ENCODE results near the gene CYB5RL.

Gene CYB5RL

DNA sequence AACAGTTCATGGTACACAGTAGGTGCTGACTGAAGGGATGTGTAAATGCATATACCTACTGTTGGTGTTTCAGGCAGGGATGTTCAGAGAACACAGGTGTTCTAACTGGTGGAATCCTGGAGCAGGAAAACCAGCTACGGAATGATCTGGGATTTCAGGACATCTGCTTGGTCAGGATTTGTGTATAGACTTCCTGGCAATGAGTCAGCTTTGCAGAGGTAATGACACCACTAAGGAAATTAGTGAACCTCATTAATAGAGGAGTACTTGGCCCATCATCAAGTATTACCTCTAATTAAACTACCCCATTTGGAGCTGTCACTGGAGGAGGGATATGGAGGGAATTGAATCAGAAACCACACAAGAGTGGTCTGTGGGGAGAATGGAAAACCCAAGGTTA, 7.5 kb upstream of the CYB5RL start:
- no peak for TF ChIP-seq CTCF (IDR thresholded peaks at IDR 0.05; ENCODE audit: insufficient read depth, missing control alignments)
- no peak for FAIRE-seq
- no peak for DNase-seq (ENCODE audit: insufficient read length, low spot score)

DNA sequence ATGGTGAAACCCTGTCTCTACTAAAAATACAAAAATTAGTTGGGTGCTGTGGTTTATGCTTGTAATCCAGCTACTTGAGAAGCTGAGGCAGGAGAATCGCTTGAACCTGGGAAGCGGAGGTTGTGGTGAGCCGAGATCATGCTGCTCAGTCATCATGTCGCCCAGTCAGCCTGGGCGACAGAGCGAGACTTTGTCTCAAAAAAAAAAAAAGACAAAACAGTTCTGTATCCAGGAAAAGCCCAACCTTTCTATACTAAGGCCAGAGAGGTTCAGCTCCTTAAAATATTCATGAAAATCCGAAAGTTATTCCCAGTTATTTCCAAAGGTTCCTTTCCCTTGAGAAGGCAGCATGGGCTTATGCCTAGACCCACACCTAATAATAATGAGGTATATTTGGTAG, 4.4 kb upstream of the CYB5RL start:
- FAIRE-seq (no peak), DNase-seq (ENCODE audit: insufficient read length, low spot score) (no peak)
- no peak for TF ChIP-seq CTCF (IDR thresholded peaks at IDR 0.05; ENCODE audit: insufficient read depth, missing control alignments)

- no peak for TF ChIP-seq CTCF (IDR thresholded peaks at IDR 0.05; ENCODE audit: insufficient read depth, missing control alignments)
- no peak for FAIRE-seq
- DNase-seq (ENCODE audit: insufficient read length, low spot score) = no peak
These were observed 728 bp upstream of the CYB5RL start for GRCh38 chr1:54200519-54200997.

GRCh38 chr1:54199151-54199764, 572 bp downstream of the CYB5RL start:
- no peak for DNase-seq (ENCODE audit: insufficient read length, low spot score)
- TF ChIP-seq CTCF (IDR thresholded peaks at IDR 0.05; ENCODE audit: insufficient read depth, missing control alignments) = no peak
- FAIRE-seq = no peak

DNA sequence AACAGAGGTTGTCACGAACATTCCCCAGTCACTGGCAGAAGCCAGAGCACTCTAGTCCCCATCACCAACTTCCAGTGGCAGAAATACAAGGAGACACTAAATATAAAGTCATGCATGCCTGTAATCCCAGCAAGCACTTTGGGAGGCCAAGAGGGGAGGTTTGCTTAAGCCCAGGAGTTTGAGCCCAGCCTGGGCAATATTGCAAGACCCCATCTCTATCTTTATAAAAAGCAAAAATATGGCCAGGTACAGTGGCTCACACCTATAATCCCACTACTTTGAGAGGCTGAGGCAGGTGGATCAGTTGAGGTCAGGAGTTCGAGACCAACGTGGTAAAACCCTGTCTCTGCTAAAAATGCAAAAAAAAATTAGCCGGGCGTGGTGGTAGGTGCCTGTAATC, 6.4 kb downstream of the CYB5RL start:
- no peak for FAIRE-seq
- TF ChIP-seq CTCF (IDR thresholded peaks at IDR 0.05; ENCODE audit: insufficient read depth, missing control alignments) = no peak
- DNase-seq (ENCODE audit: insufficient read length, low spot score) = no peak

DNA sequence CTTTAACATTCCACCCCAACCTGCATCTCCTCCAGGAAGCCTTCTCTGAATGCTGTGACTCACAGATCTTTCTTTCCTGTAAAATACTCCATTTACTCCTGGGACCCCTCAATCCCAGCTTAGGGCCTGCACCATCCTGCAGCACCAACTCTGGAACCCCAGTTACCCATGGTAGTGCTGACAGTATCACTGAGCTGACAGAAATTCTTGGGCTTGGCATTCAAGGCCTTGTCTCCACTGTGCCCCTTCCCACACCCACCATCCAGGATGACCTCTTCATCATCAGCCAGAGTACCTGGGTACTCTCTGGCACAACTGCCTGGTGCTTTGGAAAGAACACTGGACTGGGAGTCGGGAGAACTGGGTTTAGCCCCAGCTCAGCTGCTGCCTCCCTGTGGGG, 8.3 kb downstream of the CYB5RL start:
- FAIRE-seq (no peak), DNase-seq (ENCODE audit: insufficient read length, low spot score) (no peak)
- TF ChIP-seq CTCF (IDR thresholded peaks at IDR 0.05; ENCODE audit: insufficient read depth, missing control alignments) = no peak

DNA sequence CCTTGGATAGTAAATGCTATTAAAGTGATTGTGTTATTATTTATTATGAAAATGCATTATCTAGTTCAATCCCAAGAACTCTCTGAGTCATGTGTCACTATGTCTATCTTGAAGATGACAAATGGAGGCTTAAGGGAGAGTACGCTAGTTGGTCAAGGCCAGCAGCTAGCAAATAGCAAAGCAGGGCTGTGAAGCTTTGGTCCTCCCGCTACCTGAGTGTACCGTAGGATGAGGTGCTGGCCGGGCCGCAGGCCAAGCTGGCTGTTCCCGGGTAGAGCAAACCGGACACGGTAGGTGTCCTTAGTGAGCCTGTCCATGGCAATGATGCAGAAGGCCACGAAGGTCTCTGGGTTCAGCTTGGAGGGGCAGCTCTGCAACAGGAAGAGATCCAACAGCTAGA, 9.3 kb downstream of the CYB5RL start:
- FAIRE-seq (no peak), DNase-seq (ENCODE audit: insufficient read length, low spot score) (no peak)
- no peak for TF ChIP-seq CTCF (IDR thresholded peaks at IDR 0.05; ENCODE audit: insufficient read depth, missing control alignments)
